ENCODE measurements around the gene PERM1. TPM values are rescaled to one million over a fixed set of nuclear protein-coding genes. Genes with fewer than 3 reads are reported as not detected.

PERM1 gene
- total and polyA plus RNA-seq, 9 of the 15 experiments (the other 6 are each of a cell fraction or from before 2014, with no cell fraction given): not detected

- TF ChIP-seq E2F6 (IDR thresholded peaks at IDR 0.05; ENCODE audit: borderline replicate concordance in 1 of 2, extremely low read depth in 1 of 2, insufficient read depth in 1 of 2, insufficient read length in 1 of 2, low read depth in 1 of 2, low read length in 1 of 2, poor library complexity in 1 of 2, severe bottlenecking in 1 of 2) (peak in 1 of 2 experiments; percentile 28), ZBTB7A (IDR thresholded peaks at IDR 0.05; ENCODE audit: borderline replicate concordance, control insufficient read depth, low read depth, low read length) (peak; percentile 44), ZNF282 (CRISPR knock-in tag; IDR thresholded peaks at IDR 0.05) (peak; percentile 30; the same call in 1 of the 2 replicates), JUND (IDR thresholded peaks at IDR 0.05; ENCODE audit: borderline replicate concordance, low read depth, low read length) (no peak), JUND (tag; IDR thresholded peaks at IDR 0.05; ENCODE audit: borderline replicate concordance, low read depth, low read length) (no peak), EGR1 (conservative IDR thresholded peaks at IDR 0.05) (0 out of 2 replicates have a peak, but pooled peaks have one; percentile 16), CTCF (IDR thresholded peaks at IDR 0.05 in 2 of 3, conservative IDR thresholded peaks at IDR 0.05 in 1 of 3; ENCODE audit: insufficient read depth in 2 of 3, low read depth in 1 of 3, low read length in 3 of 3) (0 out of 6 replicates have a peak, but pooled peaks of 1 of the 3 experiments have one; percentile 13), POLR2G (IDR thresholded peaks at IDR 0.05; ENCODE audit: low read depth, low read length) (peak; percentile 51; the same call in 1 of the 2 replicates), ZNF695 (CRISPR knock-in tag; IDR thresholded peaks at IDR 0.05) (no peak), TBL1XR1 (IDR thresholded peaks at IDR 0.05; ENCODE audit: low read length in 2 of 2) (no peak), RAD21 (CRISPR knock-in tag; conservative IDR thresholded peaks at IDR 0.05 in 1 of 2, IDR thresholded peaks at IDR 0.05 in 1 of 2) (no peak), IRF1 (CRISPR knock-in tag; IDR thresholded peaks at IDR 0.05; ENCODE audit: borderline replicate concordance) (0 out of 2 replicates have a peak, but pooled peaks have one; percentile 41), RBM34 (IDR thresholded peaks at IDR 0.05; ENCODE audit: borderline replicate concordance, insufficient read depth, low read length) (0 out of 2 replicates have a peak, but pooled peaks have one; percentile 57), PRPF4 (IDR thresholded peaks at IDR 0.05; ENCODE audit: insufficient read depth, low read depth, low read length, poor library complexity, severe bottlenecking) (peak; percentile 18), ZBTB1 (CRISPR knock-in tag; IDR thresholded peaks at IDR 0.05; ENCODE audit: borderline replicate concordance, low read depth) (peak; percentile 83; the same call in 1 of the 2 replicates), ZBTB26 (CRISPR knock-in tag; IDR thresholded peaks at IDR 0.05) (no peak)
These were observed 16.3 kb upstream of the PERM1 start (continued) for GRCh38 chr1:997993-998744.

Data from K562 (cell line).